GM19455 (cell line): ENCODE data around the gene TNRC18.

ENCODE experiments used
- ATAC-seq: cut with Tn5 transposase; IDR thresholded peaks from one replicate; pipeline ENCODE4 v1.9.1; 2021; ENCODE audit not compliant: unreplicated experiment

The TNRC18 gene

GRCh38 chr7:5429857-5430611 is 6.4 kb upstream of the TNRC18 start:
- ATAC-seq: no peak

- no peak for ATAC-seq
These were observed 5.7 kb upstream of the TNRC18 start for GRCh38 chr7:5429253-5429856.

DNA sequence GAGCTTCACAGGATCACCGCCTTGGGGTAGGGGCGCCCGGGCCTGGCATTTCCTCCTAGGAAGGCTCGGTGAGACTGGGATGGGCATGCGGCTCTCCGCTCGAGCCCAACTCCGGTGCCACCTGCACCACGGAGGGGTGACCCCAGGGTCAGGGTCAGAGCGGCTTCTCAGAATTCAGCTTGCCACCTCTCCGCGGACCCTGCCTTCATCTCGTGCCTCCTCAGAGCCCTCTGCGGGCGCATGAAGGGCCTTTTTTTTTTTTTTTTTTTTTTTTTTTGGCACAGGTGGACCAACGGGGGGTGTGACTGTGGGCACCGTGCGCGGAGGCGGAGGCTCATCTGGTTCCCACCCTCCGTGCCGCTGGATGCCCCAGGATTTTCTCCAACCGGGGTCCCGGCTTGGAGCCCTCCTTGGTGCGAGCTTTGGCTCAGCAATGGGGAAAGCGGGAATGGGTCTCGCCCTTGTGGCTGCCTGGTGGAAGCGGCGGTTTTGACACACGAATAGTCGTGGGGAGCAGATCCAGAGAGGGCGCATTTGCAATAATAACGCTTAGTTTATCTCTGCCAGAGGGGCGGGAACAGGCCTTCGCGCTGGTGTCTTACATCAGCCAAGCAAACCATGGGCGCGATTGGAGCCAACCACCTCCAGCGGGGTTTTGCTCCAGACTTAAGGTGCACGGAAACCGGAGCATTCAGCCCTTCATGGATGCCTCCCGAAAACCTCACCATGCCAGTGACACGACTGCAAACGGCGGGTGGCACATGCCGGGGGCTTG is 5.0 kb upstream of the TNRC18 start:
- ATAC-seq: no peak

- no peak for ATAC-seq
These were observed 2.5 kb upstream of the TNRC18 start for GRCh38 chr7:5426226-5426475.

- ATAC-seq: no peak
These were observed 2.0 kb upstream of the TNRC18 start for GRCh38 chr7:5425507-5426225.

- no peak for ATAC-seq
These were observed 1.3 kb upstream of the TNRC18 start for GRCh38 chr7:5424749-5425506.

GRCh38 chr7:5423976-5424748 is 528 bp upstream of the TNRC18 start:
- ATAC-seq: no peak

DNA sequence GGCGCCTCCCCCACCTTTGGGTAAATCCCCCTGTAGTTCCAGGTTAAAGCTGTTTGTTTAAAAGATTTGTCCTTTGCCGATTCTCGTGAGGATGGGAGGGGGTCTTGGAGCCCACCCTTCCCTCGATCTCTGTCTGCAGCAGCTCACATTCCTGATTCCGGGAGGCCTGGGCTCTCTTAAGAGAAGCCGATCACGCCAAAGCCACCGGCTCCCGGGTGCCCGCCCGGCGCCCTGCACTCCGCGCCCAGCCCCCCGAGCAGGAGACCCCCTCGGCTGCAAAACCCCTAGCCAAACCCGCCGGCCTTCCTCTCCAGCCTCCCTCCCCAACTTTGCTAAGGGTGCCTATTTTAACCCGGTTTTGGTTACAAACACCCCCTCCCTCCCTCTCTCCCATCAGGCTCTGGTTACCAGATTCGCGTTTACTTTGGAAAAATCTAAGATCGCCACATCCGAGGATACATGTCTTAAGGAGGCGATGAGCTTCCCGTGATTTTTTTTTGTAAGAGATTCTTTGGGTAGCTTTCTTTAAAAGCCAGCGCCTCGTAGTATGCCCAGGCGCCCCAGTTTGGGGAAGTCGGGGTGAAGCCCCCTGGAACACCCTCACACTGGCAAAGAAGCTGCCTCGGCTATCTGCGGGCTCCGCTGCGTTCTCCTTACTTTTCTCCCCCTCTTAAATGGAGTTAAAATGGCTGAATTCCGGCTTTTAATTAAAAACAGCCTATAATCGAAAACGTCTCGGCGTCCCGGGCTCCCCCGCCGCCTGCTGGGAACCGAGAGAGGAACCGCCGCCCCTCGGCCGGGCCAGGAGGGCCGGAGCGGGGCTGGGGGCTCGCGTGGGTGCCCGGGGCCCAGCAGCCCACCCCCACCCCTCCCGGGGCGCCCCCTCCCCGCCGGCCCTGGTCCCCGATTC is 983 bp downstream of the TNRC18 start:
- ATAC-seq: no peak

DNA sequence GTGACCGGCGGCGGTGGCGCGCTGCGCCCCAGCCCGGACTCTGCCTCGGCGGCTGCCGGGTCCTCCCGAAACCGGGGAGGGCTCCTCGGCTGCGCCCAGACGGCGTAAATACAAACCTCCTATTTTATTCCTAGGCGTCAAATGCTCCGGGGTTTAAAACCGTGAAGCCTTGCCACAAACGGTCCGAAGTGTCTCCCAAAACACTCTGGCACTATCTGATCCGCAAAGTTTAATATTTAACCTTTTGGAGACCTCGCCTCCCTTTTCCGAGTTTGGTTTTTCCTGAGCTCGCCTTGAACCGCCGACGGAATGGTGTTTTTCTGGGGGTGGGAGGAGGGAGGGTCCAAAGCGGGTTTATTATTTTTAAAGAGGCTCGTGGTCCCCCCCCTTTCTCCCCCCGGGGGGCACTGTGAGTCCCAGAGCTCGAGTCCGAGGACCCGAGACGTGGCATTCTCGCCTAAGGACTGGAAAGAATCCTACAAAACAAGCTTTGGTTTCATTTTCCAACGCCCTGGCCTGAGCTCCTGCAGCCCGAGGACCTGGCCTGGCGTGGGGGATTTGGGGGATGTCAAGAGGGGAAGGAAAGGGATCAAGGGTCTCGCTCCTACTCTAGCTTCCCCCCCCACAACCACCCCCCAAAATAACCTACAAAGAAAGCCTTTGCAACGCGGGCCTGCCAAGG is 1.8 kb downstream of the TNRC18 start:
- no peak for ATAC-seq

DNA sequence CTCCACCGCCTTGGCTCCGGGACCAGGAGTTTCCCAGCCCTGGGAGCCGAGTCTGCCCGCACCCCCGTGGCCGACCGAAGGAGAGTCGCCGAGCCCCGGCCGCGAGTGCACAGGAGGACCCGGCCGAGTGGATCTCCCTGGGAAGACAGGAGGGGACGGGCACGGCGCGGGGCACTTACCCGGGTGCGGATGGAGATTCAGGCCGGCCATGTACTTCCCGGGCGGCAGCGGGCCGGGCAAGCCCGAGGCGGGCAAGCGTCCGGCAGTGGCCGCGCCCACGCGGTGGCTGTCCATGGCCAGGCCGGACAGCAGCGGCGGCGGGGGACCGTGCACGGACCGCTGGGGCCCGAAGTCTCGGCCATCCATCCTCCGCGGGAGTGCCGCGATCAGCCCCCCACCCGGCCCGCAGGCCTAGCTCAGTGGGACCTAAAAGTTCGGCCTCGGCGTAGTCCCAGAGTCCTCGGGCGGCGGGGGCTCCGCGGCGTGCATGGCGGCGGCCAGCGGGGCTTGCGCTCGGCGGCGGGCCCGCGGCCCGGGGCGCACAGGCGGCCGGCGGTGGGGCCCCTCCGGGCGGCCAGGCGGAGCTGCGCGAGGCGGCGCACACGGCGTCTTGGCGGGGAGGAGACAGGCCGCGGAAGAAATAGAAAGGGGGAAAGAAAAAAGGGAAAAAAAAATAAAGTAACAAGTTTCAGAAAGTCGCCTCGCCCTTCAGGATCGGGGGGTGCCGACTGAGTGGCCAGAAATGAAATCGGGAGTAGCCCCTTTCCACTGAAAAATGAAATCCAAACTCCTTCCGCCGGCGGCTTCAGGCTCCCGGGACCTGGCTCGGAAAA is 2.5 kb downstream of the TNRC18 start:
- no peak for ATAC-seq

GRCh38 chr7:5420067-5420880 is 3.4 kb downstream of the TNRC18 start:
- no peak for ATAC-seq

GRCh38 chr7:5419539-5420066 is 4.0 kb downstream of the TNRC18 start:
- no peak for ATAC-seq

- ATAC-seq: no peak
These were observed 5.4 kb downstream of the TNRC18 start for GRCh38 chr7:5418285-5418582.

DNA sequence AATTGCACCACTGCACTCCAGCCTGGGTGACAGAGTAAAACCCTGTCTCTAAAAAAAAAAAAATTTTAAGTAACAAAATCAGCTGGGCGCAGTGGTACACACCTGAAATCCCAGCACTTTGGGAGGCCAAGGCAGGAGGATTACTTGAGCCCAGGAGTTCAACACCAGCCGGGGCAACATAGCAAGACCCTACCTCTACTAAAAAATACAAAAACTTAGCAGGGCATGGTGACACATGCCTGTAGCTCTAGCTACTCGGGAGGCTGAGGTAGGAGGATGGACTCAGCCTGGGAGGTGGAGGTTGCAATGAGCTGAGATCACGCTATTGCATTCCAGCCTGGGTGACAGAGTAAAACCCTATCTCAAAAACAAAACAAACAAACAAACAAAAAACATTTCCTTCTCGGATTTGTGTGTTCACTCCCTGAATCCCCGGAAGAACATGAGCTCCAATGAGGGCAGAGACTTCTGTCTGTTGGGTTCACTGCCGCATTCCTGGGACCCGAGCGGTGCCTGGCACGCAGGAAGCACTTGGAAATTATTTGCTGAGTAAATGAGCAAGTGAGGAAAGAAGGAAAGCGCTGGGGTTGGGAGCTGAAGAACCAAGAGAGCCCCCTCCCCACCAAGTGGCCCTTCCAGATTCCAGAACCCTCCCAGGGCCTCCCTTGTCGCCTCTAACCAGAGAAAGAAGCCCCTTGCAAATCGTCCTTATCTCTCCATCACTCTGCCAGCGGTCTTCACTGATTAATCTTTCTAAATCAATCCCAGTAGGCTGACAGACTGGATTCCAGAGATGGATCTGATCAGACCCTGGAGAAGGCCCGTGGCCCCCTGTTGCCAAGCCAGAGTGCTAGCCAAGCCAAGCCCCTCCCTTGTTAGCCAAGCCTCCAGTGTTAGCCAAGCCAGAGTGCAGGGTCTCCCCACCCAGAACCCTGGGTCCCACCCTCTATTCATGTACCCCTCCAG is 6.2 kb downstream of the TNRC18 start:
- no peak for ATAC-seq

DNA sequence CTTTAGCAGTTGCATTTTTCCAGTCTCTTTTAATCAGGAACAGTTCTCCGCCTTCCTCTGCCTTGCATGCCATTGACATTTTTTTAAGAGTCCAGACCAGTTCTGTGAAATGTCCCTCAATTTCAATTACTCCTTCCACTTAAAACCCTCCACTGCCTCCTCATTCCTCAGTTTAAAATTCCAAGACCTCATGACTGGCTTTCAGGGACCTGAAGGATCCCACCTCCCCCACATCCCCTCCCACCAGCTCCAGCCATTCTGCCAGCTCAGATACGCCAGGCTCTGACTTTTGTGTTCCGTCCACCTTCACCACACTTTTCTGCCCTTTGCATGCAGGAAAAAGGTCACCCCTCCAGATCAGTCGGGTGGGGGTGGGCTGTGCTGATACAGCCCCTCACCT is 8.7 kb downstream of the TNRC18 start:
- ATAC-seq: no peak

DNA sequence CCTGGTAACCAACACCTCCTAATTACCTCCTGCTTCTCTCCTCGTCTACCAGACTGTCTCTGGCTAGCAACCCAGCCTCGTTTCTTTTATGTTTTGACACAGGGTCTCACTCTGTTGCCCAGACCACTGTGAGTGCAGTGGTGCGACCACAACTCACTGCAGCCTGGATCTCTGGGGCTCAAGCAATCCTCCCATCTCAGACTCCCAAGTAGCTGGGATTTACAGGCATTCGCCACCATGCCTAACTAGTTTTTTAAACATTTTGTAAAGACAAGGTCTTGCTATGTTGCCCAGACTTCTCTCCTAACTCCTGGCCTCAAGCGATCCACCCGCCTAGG is 10.2 kb downstream of the TNRC18 start:
- no peak for ATAC-seq
